GM23248 (cell line): ENCODE results near the gene LDLRAD4. TPM values are rescaled to one million over a fixed set of nuclear protein-coding genes. Genes with fewer than 3 reads are reported as not detected.

Experiments used
- DNase-seq: peaks from one replicate; pipeline ENCODE4 v3.0.0-alpha.2; 2015
- H2AFZ ChIP-seq: fragments of 200-600 bp; sonication (generic); 2 replicates; pipeline ENCODE4 v1.6.1; 2016; ENCODE audit warnings: antibody characterized with exemption
- H3F3A ChIP-seq: fragments of 200-600 bp; sonication (generic); 2 replicates; pipeline ENCODE4 v1.6.1; 2016; ENCODE audit warnings: mild to moderate bottlenecking, antibody characterized with exemption, mixed run types; ENCODE audit not compliant: insufficient read depth
- H3K27ac ChIP-seq: fragments of 200-600 bp; sonication (generic); 2 replicates; pipeline ENCODE4 v1.5.1; 2016; ENCODE audit warnings: mild to moderate bottlenecking
- H3K27me3 ChIP-seq: fragments of 200-600 bp; sonication (generic); replicated peaks from 2 replicates; pipeline ENCODE4 v1.6.1; 2016; ENCODE audit warnings: mild to moderate bottlenecking; ENCODE audit not compliant: insufficient read depth
- H3K36me3 ChIP-seq: fragments of 200-600 bp; sonication (generic); 2 replicates; pipeline ENCODE4 v1.6.1; 2016; ENCODE audit warnings: low read depth, mild to moderate bottlenecking
- H3K4me1 ChIP-seq: fragments of 200-600 bp; sonication (generic); 2 replicates; pipeline ENCODE4 v1.6.1; 2016; ENCODE audit warnings: mild to moderate bottlenecking; ENCODE audit not compliant: insufficient read depth
- H3K4me2 ChIP-seq: fragments of 200-600 bp; sonication (generic); one replicate; pipeline ENCODE4 v1.6.1; 2016; ENCODE audit warnings: mild to moderate bottlenecking; ENCODE audit not compliant: unreplicated experiment
- H3K4me3 ChIP-seq: fragments of 200-600 bp; sonication (generic); 2 replicates; pipeline ENCODE4 v1.5.1; 2016; ENCODE audit warnings: mild to moderate bottlenecking
- H3K79me2 ChIP-seq: fragments of 200-600 bp; sonication (generic); 2 replicates; pipeline ENCODE4 v1.6.1; 2016; ENCODE audit warnings: mild to moderate bottlenecking; ENCODE audit not compliant: insufficient read depth
- H3K9ac ChIP-seq: fragments of 200-600 bp; sonication (generic); 2 replicates; pipeline ENCODE4 v1.6.1; 2016; ENCODE audit warnings: mild to moderate bottlenecking
- H3K9me2 ChIP-seq: fragments of 200-600 bp; sonication (generic); 2 replicates; pipeline ENCODE4 v1.6.1; 2016; ENCODE audit warnings: mixed run types, mild to moderate bottlenecking, moderate library complexity; ENCODE audit not compliant: insufficient read depth
- H3K9me3 ChIP-seq: fragments of 200-600 bp; sonication (generic); one replicate; pipeline ENCODE4 v1.6.1; 2017; ENCODE audit warnings: low read depth
- H4K20me1 ChIP-seq: fragments of 200-600 bp; sonication (generic); 2 replicates; pipeline ENCODE4 v1.6.0; 2016; ENCODE audit not compliant: insufficient read depth
- EZH2 ChIP-seq: fragments of 200-600 bp; sonication (generic); IDR thresholded peaks from 2 replicates; pipeline ENCODE4 v1.6.1; 2018; ENCODE audit warnings: antibody characterized with exemption, mild to moderate bottlenecking; ENCODE audit not compliant: insufficient read depth, poor library complexity, severe bottlenecking
- EZH2phosphoT487 ChIP-seq: fragments of 200-600 bp; sonication (generic); IDR thresholded peaks from 2 replicates; pipeline ENCODE4 v1.6.1; 2018; ENCODE audit warnings: antibody characterized with exemption, moderate library complexity, mild to moderate bottlenecking, low read depth; ENCODE audit not compliant: insufficient read depth
- WGBS, 2 experiments: methylation state at CpG; one replicate each; pipeline ENCODE4 v1.1.6; 2015 to 2017; ENCODE audit warnings: low lambda C conversion rate in 2 of 2, low coverage in 1 of 2; ENCODE audit errors: missing lambda C conversion rate in 2 of 2; 5-methylcytosine and 5-hydroxymethylcytosine counted together
- in situ Hi-C: fragments of 300-500 bp; cut with MboI; formaldehyde crosslinking; loops from 2 replicates; pipeline ENCODE4 v1.15.0; 2020
- polyA plus RNA-seq: library from polyadenylated mRNA; unstranded; fragments of >200 nt; fragmentation: Nextera tagmentation; extraction: Ambion mirVana; gene quantifications from 2 replicates; pipeline ENCODE4 v1.2.1, GENCODE V29; 2016
- total RNA-seq: library from RNA; depleted of rRNA; stranded (reverse); fragments of >200 nt; shearing (Covaris generic); gene quantifications from 2 replicates; pipeline ENCODE4 v1.2.3, GENCODE V29; 2014

Gene LDLRAD4
- total and polyA plus RNA-seq, 2 experiments from 2014 or later = not detected

GRCh38 chr18:13269521-13270011, 51.0 kb downstream of the LDLRAD4 start:
- Histone ChIP-seq H3K36me3 (no peaks in the 10 kb centered on the region), H3K4me1 (0 out of 2 replicates have a peak, but pooled peaks cover 4% of the 10 kb centered on the region), H3K27ac (no peak overlapping the region), H3K27me3 (peaks cover 54% of the 10 kb centered on the region), H3K4me2 (no peak overlapping the region), H3K9me3 (no peaks in the 10 kb centered on the region), H3K9me2 (no peaks in the 10 kb centered on the region), H4K20me1 (no peaks in the 10 kb centered on the region), H3K9ac (no peak overlapping the region), H3K4me3 (no peak overlapping the region), H2AFZ (no peak overlapping the region), H3K79me2 (no peaks in the 10 kb centered on the region), H3F3A (no peaks in the 10 kb centered on the region)
- DNase-seq = peak; percentile 27
- in situ Hi-C loops = no loop called here
- 18 to 21% methylated on average over 10 of the region's 10 CpGs for WGBS, 2 experiments
- TF ChIP-seq EZH2phosphoT487 (no peak), EZH2 (no peak)

GRCh38 chr18:13270279-13270855, 51.8 kb downstream of the LDLRAD4 start:
- Histone ChIP-seq H4K20me1 (no peaks in the 10 kb centered on the region), H2AFZ (no peak overlapping the region), H3K27me3 (peaks cover 48% of the 10 kb centered on the region), H3K4me1 (0 out of 2 replicates have a peak, but pooled peaks cover 4% of the 10 kb centered on the region), H3K4me2 (no peak overlapping the region), H3K9ac (no peak overlapping the region), H3K9me2 (no peaks in the 10 kb centered on the region), H3K36me3 (no peaks in the 10 kb centered on the region), H3K79me2 (no peaks in the 10 kb centered on the region), H3K27ac (no peak overlapping the region), H3F3A (no peaks in the 10 kb centered on the region), H3K4me3 (no peak overlapping the region), H3K9me3 (no peaks in the 10 kb centered on the region)
- in situ Hi-C loops = no loop called here
- 83 to 84% methylated on average over 11 of the region's 11 CpGs for WGBS, 2 experiments
- DNase-seq = no peak
- TF ChIP-seq EZH2 = no peak

- H3K4me1 ChIP-seq = 0 out of 2 replicates have a peak, but pooled peaks cover 4% of the 10 kb centered on the region
- H3K4me3 ChIP-seq = no peak overlapping the region
- H3K9me2 ChIP-seq = no peaks in the 10 kb centered on the region
- H3K27me3 ChIP-seq = peaks cover 39% of the 10 kb centered on the region
- H3K9ac ChIP-seq = no peak overlapping the region
- H3K4me2 ChIP-seq = no peak overlapping the region
- in situ Hi-C loops = no loop called here
- no peak overlapping the region for H2AFZ ChIP-seq
- H3K36me3 ChIP-seq = no peaks in the 10 kb centered on the region
- no peak for DNase-seq
- no peak for TF ChIP-seq EZH2phosphoT487
- TF ChIP-seq EZH2 = no peak
- H3K79me2 ChIP-seq = no peaks in the 10 kb centered on the region
- H3F3A ChIP-seq = no peaks in the 10 kb centered on the region
- no peaks in the 10 kb centered on the region for H3K9me3 ChIP-seq
- no peaks in the 10 kb centered on the region for H4K20me1 ChIP-seq
- 71 to 75% methylated on average over 16 of the region's 16 CpGs for WGBS, 2 experiments
- no peak overlapping the region for H3K27ac ChIP-seq
These were observed 52.8 kb downstream of the LDLRAD4 start for GRCh38 chr18:13271302-13271911.

GRCh38 chr18:13272416-13272815, 53.9 kb downstream of the LDLRAD4 start:
- H3K9ac ChIP-seq = no peak overlapping the region
- H4K20me1 ChIP-seq = no peaks in the 10 kb centered on the region
- H3F3A ChIP-seq = no peaks in the 10 kb centered on the region
- H3K9me2 ChIP-seq = no peaks in the 10 kb centered on the region
- no peak overlapping the region for H3K4me3 ChIP-seq
- 0 out of 2 replicates have a peak, but pooled peaks cover 4% of the 10 kb centered on the region for H3K4me1 ChIP-seq
- H3K36me3 ChIP-seq = no peaks in the 10 kb centered on the region
- H2AFZ ChIP-seq = no peak overlapping the region
- no peak for DNase-seq
- in situ Hi-C loops = no loop called here
- no peak overlapping the region for H3K27ac ChIP-seq
- H3K4me2 ChIP-seq = no peak overlapping the region
- H3K27me3 ChIP-seq = peaks cover 29% of the 10 kb centered on the region
- WGBS, 2 experiments = 74 to 76% methylated on average over 14 of the region's 14 CpGs
- TF ChIP-seq EZH2 = no peak
- no peak for TF ChIP-seq EZH2phosphoT487
- no peaks in the 10 kb centered on the region for H3K79me2 ChIP-seq
- no peaks in the 10 kb centered on the region for H3K9me3 ChIP-seq
